Osteocyte (in vitro differentiated cells): Measurements from ENCODE around the gene PAX4. TPM values are rescaled to one million over a fixed set of nuclear protein-coding genes. Genes with fewer than 3 reads are reported as not detected.
A peak's percentile ranks its signal among the peaks of the same experiment; 100 is the strongest.

Experiments
- DNase-seq: peaks from one replicate; pipeline ENCODE4 v3.0.0; 2021; ENCODE audit warnings: mixed read lengths; ENCODE audit not compliant: unreplicated experiment; ENCODE audit errors: extremely low spot score
- H3K27ac Mint-ChIP-seq: one replicate; pipeline ENCODE4 v1.8.0; 2021; ENCODE audit warnings: mild to moderate bottlenecking, mixed read lengths; ENCODE audit not compliant: unreplicated experiment
- H3K27me3 Mint-ChIP-seq: one replicate; pipeline ENCODE4 v1.8.0; 2021; ENCODE audit warnings: mixed read lengths; ENCODE audit not compliant: unreplicated experiment
- H3K36me3 Mint-ChIP-seq: one replicate; pipeline ENCODE4 v1.8.0; 2021; ENCODE audit warnings: mixed read lengths; ENCODE audit not compliant: unreplicated experiment
- H3K4me1 Mint-ChIP-seq: one replicate; pipeline ENCODE4 v1.8.0; 2021; ENCODE audit warnings: mixed read lengths; ENCODE audit not compliant: unreplicated experiment
- H3K4me3 Mint-ChIP-seq: one replicate; pipeline ENCODE4 v1.8.0; 2021; ENCODE audit warnings: mild to moderate bottlenecking, moderate library complexity, mixed read lengths; ENCODE audit not compliant: unreplicated experiment
- H3K9me3 Mint-ChIP-seq: one replicate; pipeline ENCODE4 v1.8.0; 2021; ENCODE audit warnings: mixed read lengths; ENCODE audit not compliant: unreplicated experiment
- CTCF ChIP-seq: fragments of 200-600 bp; sonication (generic); IDR thresholded peaks from 2 replicates; pipeline ENCODE4 v1.5.0; 2021; ENCODE audit warnings: antibody characterized with exemption, mild to moderate bottlenecking, moderate library complexity
- total RNA-seq: library from RNA; stranded (reverse); gene quantifications from 2 replicates; pipeline ENCODE4 v1.2.1, GENCODE V29; 2021

Gene PAX4
- total RNA-seq, 1 donor from 2014 or later: not detected

GRCh38 chr7:127629268-127629854, 11.4 kb upstream of the PAX4 start:
- H3K9me3 Mint-ChIP-seq: no peaks in the 10 kb centered on the region
- no peak overlapping the region for H3K27ac Mint-ChIP-seq
- no peaks in the 10 kb centered on the region for H3K4me1 Mint-ChIP-seq
- no peak overlapping the region for H3K4me3 Mint-ChIP-seq
- peak; percentile 42 for TF ChIP-seq CTCF
- H3K27me3 Mint-ChIP-seq: peaks cover 29% of the 10 kb centered on the region
- H3K36me3 Mint-ChIP-seq: no peaks in the 10 kb centered on the region
- DNase-seq: no peak

- Mint-ChIP-seq H3K9me3 (no peaks in the 10 kb centered on the region), H3K4me3 (no peak overlapping the region), H3K27me3 (peaks cover 35% of the 10 kb centered on the region), H3K36me3 (no peaks in the 10 kb centered on the region), H3K4me1 (no peaks in the 10 kb centered on the region), H3K27ac (no peak overlapping the region)
- no peak for DNase-seq
- peak; percentile 15 for TF ChIP-seq CTCF
Measured at GRCh38 chr7:127628445-127628844, 10.5 kb upstream of the PAX4 start.

- H3K36me3 Mint-ChIP-seq: no peaks in the 10 kb centered on the region
- no peak overlapping the region for H3K27ac Mint-ChIP-seq
Measured at GRCh38 chr7:127625331-127625730, 7.4 kb upstream of the PAX4 start.

GRCh38 chr7:127620406-127621233, 2.7 kb upstream of the PAX4 start:
- Mint-ChIP-seq H3K27ac (no peak overlapping the region), H3K27me3 (peaks cover 90% of the 10 kb centered on the region)

More at GRCh38 chr7:127625331-127625730, 7.4 kb upstream of the PAX4 start:
- TF ChIP-seq CTCF: no peak
- no peak for DNase-seq
- Mint-ChIP-seq H3K4me1 (peaks cover 9% of the 10 kb centered on the region), H3K9me3 (no peaks in the 10 kb centered on the region), H3K4me3 (no peak overlapping the region), H3K27me3 (peaks cover 64% of the 10 kb centered on the region)

More at GRCh38 chr7:127620406-127621233, 2.7 kb upstream of the PAX4 start:
- H3K4me3 Mint-ChIP-seq: no peak overlapping the region
- H3K36me3 Mint-ChIP-seq: no peaks in the 10 kb centered on the region
- H3K4me1 Mint-ChIP-seq: peaks cover 10% of the 10 kb centered on the region
- no peak for TF ChIP-seq CTCF
- DNase-seq: no peak
- no peaks in the 10 kb centered on the region for H3K9me3 Mint-ChIP-seq
